Heart left ventricle (tissue), 13 donors: ENCODE data around the gene AK3.

ENCODE experiments used
- CTCF ChIP-seq, 12 donors: fragments of 200-600 bp; sonication (generic) in 4 of 12; IDR thresholded peaks; one replicate each; pipeline versions ENCODE4 v1.5.0 to v1.8.0; 2018 to 2022; ENCODE audit warnings: antibody characterized with exemption in 12 of 12, mild to moderate bottlenecking in 5 of 12
- POLR2A ChIP-seq, 2 donors: fragments of 450-650 bp; IDR thresholded peaks; one replicate each; pipeline ENCODE4 v1.6.1; 2017; ENCODE audit warnings: antibody characterized with exemption in 2 of 2, mild to moderate bottlenecking in 2 of 2, moderate library complexity in 2 of 2
- donor health status: ischemic (EF 13 %, LVEDD 7.1; RV severe dilation, severe dysfunction).
- donor health status: DM: no; HTN: yes; CAD: no.
- donor health status: DM: no; HTN: no; CAD: no.
- donor health status: ischemic (EF 25% LVEDD 6.9; RV normal size, moderate dysfunction).
- donor health status: ischemic (EF 25% LVEDD 5.7; RV mildly dilated, moderate dysfunction).
- donor health status: ischemic (EF 35%, LVEDD 5.7; RV mildly dilated, moderate dysfunction).
- donor health status: nonischemic (EF 11% LVEDD 7.7; RV severe dilation, severe dysfunction).
- donor health status: DM: yes; HTN: yes; CAD: no.
- donor health status: PGD.
- donor health status: ischemic (EF 29% LVEDD 5.4; RV normal size, mild dysfunction).
- donor health status: nonischemic (EF 23%, LVEDD 6.1; RV moderate dilation, normal function).

DNA sequence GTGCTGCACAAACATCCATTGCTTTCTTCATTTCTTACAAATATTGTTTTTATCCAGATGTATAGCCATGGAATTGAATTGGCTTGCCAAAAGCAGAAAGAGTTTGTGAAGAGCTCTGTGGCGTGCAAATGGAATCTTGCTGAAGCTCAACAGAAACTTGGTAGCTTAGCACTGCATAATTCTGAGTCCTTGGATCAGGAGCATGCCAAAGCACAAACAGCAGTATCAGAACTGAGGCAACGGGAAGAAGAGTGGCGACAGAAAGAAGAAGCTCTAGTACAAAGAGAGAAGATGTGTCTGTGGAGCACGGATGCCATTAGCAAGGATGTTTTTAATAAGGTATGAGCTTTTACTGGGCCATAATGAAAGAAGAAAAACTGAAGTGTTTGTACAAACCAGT is 56.2 kb downstream of the AK3 start:
- TF ChIP-seq CTCF (IDR thresholded peaks at IDR 0.05), result no peak
- TF ChIP-seq POLR2A (IDR thresholded peaks at IDR 0.05), result no peak
